ENCODE results near the gene VIL1.

DNA sequence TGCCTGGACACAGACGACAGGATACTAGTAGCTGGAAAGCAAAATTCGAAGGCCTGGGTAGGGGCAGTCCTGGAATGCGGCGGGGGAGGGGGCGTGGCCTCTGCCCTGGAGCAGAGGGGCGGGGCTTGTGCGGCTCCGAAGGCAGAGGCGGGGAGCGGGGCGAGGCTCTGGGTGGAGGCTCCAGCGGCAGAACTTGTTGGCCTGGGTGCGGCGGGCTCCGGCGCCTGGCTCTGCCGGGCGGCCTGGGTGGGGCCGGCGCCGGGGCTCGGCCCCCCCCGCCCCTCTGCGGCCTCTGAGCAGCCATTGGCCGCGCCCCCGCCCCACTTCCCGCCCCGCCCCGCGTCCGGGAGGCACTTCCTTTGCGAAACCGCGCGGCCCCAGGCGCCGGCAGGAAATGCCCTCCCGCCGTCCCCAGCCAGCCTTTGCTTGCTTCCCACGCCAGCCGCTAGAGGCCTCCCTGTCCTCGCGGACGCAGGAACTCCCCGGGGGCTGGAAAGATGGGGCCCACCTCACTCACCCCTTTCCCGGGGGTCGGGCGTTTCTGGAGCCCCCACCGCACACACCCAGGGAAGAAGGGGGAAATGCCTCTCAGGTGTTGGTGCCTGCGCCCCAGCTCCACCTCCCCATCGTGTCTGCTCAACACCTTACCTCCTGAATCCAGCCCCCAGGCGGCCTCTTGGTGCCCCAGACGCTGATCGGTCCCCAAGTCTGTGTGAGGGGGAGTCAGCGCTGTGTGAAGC lies 12.5 kb upstream of the VIL1 start:
- TF ChIP-seq, protein P1, sequence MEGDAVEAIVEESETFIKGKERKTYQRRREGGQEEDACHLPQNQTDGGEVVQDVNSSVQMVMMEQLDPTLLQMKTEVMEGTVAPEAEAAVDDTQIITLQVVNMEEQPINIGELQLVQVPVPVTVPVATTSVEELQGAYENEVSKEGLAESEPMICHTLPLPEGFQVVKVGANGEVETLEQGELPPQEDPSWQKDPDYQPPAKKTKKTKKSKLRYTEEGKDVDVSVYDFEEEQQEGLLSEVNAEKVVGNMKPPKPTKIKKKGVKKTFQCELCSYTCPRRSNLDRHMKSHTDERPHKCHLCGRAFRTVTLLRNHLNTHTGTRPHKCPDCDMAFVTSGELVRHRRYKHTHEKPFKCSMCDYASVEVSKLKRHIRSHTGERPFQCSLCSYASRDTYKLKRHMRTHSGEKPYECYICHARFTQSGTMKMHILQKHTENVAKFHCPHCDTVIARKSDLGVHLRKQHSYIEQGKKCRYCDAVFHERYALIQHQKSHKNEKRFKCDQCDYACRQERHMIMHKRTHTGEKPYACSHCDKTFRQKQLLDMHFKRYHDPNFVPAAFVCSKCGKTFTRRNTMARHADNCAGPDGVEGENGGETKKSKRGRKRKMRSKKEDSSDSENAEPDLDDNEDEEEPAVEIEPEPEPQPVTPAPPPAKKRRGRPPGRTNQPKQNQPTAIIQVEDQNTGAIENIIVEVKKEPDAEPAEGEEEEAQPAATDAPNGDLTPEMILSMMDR (IDR thresholded peaks at IDR 0.05; ENCODE audit: insufficient read depth, low read length), result peak; percentile 47
- peak; percentile 59 for TF ChIP-seq POLR2AphosphoS5 (IDR thresholded peaks at IDR 0.05; ENCODE audit: low read depth)

All from HL-60 (cell line).